Glomerular visceral epithelial cell (primary cell): ENCODE measurements around the gene C11orf16.
"Not testable (repeated sequence)": the region's sequence is repeated elsewhere in the genome, so short reads cannot be mapped to it uniquely, and the experiment has no call there.

Source experiments
- DNase-seq: peaks from one replicate; pipeline ENCODE4 v3.0.0-alpha.2; 2016; ENCODE audit errors: extremely low spot score

C11orf16 gene, protein sequence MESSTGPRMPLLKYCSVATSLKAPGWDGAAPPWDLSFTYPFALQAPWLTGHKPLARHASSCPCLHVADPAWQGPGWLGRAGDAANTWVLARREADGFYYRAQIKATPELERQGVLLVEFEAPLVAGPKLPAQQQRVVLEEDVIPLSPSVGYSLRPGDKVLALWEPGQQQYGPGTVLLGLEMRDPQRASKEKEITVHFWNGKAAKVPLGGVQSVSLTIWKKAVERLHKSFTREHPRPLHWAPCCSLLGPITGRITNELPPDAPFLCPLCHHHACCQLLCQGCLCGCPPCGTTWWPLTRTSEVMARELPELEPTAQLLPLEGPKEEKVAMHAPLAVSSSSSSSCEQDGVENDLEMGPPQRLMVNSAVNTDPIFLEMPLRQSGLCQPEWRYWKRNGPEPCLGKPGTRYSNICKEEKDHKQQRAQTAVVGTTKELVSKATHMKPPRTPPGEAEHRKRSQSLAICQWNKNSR

DNA sequence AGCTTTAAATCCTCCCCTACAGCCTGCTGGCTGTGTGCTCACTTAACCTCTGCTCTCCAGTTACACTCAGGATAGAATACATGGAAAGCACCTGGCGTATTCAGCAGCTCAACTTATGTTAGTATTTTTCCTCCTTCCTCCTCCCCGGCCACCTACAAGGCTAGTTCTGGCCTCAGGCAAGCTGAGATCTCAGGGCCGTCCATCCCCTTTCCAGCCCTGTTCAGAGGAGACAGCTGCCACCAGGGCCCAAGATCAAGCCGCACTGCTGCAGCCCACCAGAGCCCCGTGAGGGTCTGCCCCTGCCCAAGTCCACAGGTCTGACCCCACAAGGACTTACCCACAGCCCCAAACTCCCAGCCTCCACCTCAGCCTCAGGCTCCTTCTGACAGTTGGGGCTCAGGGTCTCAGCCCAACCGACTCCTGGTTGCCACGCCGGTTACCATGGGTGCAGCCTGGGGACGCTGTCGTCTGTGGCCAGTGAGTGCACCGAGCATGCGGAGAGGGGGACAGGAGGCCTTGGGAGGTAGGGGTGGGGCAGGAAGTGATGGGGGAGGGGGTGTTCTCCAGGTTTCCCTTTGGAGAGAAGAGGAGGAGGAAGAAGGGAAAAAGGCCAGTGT, at the start of gene C11orf16:
Gene C11orf16, minus strand, starts transcription at position 384 of the 617 bp plus-strand sequence. CDS start 639 bp downstream, outside the sequence.
- no peak for DNase-seq

GRCh38 chr11:8980485-8980884, 47.7 kb upstream of the C11orf16 start:
- no peak for DNase-seq

DNA sequence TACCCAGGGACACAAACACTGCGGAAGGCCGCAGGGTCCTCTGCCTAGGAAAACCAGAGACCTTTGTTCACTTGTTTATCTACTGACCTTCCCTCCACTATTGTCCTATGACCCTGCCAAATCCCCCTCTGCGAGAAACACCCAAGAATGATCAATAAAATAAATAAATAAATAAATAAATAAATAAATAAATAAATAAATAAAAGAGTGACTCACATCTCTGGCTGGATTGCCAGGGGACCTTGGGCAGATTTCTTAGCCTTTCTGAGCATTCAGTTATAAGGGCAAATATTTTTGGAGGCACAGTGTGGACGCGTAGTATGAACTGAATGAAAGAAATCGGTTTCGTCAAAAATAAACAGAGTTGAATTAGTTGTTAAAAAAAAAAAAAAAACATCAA, 46.6 kb upstream of the C11orf16 start:
- not testable (repeated sequence) for DNase-seq

DNA sequence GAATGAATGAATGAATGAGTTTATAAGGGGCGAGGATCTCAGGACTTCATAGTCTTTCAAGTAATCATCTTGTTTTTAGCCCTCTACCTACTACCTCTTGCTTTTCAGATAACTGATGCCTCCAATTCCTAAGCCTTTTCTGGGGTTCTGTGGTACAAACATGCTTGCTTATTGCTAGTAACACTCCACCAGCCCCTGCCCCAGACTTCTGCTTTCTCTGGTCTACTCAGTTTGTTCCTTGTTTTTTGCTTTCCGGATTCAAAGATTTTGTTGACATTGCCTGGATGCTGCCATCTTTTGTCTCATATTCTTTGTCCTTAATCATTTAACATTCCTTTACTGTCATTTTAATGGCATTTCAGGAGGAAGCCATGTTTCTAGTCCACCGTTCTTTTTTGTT, 40.4 kb upstream of the C11orf16 start:
- DNase-seq, result no peak

GRCh38 chr11:8971924-8972316, 39.2 kb upstream of the C11orf16 start:
- DNase-seq, result no peak

GRCh38 chr11:8971196-8971923, 38.6 kb upstream of the C11orf16 start:
- no peak for DNase-seq

GRCh38 chr11:8967184-8967583, 34.4 kb upstream of the C11orf16 start:
- no peak for DNase-seq

DNA sequence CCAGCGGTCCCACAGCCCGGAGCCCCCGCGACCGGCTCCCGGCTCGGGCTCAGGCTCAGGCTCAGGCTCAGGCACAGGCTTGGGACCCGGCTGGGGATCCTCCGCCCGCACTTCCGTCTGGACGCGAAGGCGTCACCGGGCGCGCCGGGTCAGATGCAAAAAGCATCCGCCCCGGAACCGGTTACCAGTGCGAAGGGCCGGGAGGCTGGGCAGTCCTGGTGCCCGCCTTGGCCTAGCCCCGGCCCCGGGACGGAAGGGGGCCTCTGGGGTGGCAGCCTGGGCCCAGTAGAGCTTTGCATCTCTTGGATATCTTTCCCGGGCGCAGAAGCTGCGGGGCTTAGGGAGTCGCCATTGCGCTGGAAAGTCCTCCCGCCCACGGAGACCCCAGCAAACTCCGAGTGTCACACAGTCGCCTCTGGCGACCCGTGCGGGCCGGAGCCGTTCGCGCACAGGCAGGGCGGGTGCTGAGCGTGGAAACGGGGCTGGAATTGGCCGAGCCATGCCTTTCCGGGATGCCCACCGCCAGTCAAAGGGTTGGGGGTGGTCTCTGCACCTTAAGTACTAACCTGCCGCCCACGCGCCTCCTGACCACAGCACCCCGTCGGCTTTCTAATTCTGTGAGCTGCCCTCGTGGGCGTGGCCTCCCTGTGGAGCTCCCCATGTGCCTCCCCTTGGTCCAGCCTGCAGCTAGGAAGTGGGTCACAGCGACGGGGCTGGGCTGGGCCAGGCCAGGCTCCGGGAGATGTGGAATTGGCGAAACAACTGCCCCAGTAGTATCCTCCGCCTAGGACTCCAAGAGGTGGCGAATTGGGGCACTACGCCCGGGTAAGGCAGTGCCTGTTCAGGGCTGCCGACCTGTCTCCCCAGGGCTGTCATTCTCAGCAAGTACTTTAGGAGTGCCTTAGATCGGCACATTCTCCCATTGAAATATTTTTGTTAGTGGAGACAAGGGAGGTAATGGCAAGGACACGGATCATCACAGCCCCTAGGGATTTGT, 31.9 kb upstream of the C11orf16 start, which contains the start of gene TMEM9B:
Gene TMEM9B, minus strand, starts transcription at position 119 of the 997 bp plus-strand sequence. CDS start 129 bp downstream, outside the sequence.
- peak; percentile 86 for DNase-seq

DNA sequence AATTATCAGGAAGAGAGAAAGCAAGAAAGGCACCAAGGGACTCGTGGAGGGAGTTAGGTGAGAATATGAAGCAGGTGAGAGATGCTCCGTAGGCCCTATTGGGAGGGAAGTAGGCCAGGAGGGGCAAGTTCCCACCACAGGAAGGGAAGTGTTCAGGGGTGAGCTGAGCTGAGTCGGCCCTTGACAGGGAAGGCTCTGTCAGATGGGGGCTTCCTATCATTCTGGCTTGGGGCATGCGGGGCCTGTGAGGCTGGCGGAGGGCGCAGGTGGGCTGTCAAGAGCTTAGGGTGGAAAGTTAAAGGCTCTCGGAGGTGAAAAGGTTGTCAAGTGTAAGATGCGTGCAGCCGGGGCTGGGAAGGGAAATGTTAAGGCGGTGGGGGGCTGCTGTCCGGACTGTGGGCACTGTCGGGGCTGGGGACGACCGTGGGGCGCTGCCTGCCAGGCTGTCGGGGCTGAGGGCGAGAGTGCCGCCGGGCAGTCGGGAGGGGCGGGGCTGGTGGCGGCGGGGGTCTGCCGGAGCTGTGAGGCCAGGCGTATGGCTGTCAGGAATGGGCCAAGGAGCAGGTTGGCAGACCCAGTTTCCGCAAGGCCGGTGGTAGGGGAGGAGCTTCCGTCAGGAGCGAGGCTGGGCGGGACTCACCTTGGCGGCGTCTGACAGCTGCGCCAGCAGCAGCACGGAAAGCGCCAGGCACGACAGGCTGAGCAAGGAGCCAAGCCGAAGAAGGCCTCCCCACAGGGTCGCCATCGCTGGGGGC, 31.0 kb upstream of the C11orf16 start:
- peak; percentile 77 for DNase-seq

- no peak for DNase-seq
Observed at GRCh38 chr11:8962841-8963240, 30.1 kb upstream of the C11orf16 start.

- no peak for DNase-seq
Observed at GRCh38 chr11:8961401-8961800, 28.7 kb upstream of the C11orf16 start.

DNA sequence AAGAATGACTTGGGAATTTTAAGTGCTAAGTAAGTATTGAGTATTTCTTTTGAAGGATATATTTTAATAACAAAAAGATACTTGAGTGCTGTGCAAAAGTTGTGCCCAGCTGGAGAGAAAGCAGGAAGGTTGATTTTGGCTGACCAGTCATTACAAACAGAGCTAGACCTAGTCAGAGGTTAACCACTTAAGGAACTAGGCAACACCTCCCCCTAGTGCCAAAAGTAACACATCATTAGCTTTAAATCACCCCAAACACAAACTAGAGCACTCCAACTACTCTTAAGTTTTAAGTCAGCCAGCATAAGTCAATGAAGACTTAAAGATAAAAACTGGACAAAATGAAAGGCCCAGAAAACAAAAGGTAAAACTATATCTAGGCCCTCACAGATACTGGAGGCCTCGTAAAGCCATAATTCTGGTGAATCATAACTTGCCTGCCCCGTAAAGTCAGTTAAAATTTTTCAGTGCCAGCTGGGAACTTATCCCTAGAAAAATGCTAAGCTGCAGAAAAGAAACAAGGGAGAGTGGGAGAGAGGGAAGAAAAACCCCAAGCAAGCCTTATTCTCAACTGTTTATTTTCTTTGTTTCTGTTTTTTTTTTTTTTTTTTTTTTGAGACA, 26.9 kb upstream of the C11orf16 start:
- DNase-seq, result peak; percentile 77

DNA sequence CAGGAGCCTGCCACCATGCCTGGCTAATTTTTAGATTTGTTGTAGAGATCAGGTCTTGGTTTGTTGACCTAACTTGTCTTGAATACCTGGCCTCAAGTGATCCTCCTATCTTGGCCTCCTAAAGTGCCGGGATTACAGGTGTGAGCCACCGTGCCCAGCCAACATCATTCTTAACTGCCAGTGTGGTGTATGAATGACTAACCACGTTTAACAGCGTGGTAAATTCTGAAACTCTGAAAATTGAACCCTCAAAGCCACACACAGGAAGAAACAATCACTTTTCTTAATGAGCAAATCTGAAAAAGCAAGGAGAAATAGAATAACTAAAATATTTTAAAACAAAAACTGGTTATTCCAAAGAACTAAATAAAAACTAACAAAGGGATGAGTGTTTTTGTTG, 24.1 kb upstream of the C11orf16 start:
- DNase-seq, result no peak

DNA sequence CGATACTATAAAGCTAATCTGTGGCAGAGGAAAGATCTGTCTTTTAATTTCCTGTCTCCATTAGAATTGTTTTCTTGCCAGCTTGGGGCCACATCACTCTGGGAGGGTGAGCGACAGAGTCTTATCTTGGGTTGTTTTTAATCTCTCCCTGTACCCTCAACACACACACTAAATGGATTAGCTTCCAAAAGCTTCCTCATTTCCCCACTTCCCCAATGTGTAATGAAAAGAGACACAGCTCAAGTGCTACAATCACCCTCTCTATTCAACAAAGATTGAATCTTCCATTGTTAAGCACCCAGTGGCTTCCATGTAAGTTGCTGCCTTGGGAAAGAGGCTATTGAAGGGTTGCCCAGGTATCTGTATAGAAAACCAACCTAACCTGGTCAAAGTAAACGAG, 16.1 kb upstream of the C11orf16 start:
- DNase-seq, result no peak

DNA sequence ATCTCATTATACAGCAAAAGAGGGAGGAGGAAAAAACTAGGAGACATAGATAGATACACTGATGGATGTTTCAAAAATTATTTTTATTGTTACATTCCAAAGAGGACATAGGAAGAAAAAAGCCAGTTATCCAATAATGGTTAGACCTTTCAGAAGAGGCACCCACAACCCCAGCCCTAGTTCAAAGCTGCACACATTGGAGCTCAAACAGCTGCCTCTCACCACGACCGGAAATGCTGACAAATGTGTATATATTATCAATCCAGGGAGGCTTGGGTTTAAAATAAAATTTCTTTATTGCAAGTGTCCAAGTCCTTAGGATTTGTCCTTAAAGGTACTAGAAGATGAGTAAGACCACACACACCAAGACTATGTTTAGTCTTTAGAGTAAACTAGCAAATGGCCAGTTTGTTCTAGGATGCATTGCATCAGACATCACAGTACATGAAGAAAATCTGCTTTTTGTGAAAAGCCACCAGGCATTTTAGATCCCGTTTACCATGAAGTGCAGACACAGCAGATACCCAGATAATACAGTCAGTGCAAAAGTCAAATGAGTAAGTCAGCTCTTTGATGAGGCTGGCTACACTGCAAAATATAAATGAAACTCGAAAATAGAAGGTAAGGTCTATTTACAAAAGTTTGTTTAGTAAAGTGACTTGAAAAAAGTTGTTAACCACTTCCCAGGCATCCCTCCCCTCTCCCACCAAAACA, 14.6 kb upstream of the C11orf16 start:
- DNase-seq, result no peak

GRCh38 chr11:8942518-8943066, 9.8 kb upstream of the C11orf16 start, which contains the start of gene ASCL3:
Gene ASCL3 (minus strand): TSS chr11:8943016. CDS start chr11:8938161, 4,855 bp downstream.
- DNase-seq, result no peak

DNA sequence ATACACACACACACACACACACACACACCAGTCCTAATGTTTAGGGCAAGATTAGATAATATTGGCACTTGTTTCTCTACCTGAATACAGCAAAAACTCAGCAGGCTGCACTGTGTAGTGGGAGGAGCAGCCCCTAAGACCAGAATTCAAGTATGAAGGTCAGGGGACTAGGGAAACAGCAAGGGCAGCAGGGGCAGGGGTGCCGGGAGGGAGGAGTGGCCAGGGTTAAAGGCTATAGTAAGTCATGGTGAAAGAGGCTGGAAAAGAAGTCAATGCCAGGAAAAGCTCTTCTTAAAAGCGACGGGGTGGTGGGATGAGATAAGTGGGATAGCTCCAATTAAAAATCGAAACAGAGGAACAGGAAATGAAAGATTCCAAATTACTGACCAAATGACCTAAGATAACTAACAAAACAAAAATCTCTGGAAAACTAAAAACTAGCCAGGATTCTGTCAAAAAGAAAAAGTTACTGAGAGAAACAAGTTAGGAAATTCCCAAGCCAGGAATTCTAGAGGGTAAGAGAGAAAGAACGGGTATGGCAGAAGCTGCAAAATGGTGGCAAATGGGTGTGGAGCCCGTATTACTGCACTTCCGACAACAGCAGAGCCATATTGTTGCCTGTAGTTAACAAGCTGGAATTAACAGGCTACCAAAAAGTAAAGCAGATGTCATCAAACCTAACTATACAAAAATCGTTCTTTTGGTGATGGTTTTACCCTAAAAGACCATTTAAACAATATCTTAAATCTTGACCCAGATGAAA, 8.8 kb upstream of the C11orf16 start:
- no peak for DNase-seq

DNA sequence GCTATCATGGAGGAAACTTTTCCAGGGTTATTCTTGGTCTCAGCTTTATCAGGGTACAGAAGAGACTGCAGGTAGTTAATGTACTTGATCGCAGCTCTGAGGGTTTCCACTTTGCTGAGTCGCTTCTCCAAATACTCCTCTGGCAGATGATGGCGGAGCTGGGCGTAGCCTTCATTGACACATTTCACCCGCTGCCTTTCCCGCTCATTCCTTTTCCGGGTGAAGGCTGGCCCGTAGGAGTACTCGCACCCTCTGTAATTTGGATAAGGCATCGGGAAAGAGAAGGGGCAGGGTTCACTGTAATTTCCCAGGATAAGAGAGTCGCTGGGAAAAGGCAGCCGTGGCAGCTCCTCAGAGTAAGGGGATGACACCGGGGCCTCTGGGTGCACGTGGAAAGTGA, 4.9 kb upstream of the C11orf16 start:
- DNase-seq, result no peak
